ENCODE data around the gene RBP3. TPM values are rescaled to one million over a fixed set of nuclear protein-coding genes. Genes with fewer than 3 reads are reported as not detected.

The RBP3 gene
- total and polyA plus RNA-seq, 9 donors, result not detected

- intact Hi-C loops (cut with DNase I), result no loop called here
- peak in 1 of 5 donors; percentile 3 for DNase-seq
- 67 to 90% (median 84%) methylated on average over 9 of the region's 9 CpGs for WGBS, 3 donors
Measured at GRCh38 chr10:47369251-47369894, 21.2 kb downstream of the RBP3 start.

GRCh38 chr10:47370015-47370767 is 22.0 kb downstream of the RBP3 start:
- peak in 1 of 5 donors; percentile 2 for DNase-seq
- intact Hi-C loops (cut with DNase I), result no loop called here
- no peak for TF ChIP-seq POLR2A (IDR thresholded peaks at IDR 0.05)
- no peak for TF ChIP-seq EP300 (IDR thresholded peaks at IDR 0.05)
- TF ChIP-seq, protein P1, sequence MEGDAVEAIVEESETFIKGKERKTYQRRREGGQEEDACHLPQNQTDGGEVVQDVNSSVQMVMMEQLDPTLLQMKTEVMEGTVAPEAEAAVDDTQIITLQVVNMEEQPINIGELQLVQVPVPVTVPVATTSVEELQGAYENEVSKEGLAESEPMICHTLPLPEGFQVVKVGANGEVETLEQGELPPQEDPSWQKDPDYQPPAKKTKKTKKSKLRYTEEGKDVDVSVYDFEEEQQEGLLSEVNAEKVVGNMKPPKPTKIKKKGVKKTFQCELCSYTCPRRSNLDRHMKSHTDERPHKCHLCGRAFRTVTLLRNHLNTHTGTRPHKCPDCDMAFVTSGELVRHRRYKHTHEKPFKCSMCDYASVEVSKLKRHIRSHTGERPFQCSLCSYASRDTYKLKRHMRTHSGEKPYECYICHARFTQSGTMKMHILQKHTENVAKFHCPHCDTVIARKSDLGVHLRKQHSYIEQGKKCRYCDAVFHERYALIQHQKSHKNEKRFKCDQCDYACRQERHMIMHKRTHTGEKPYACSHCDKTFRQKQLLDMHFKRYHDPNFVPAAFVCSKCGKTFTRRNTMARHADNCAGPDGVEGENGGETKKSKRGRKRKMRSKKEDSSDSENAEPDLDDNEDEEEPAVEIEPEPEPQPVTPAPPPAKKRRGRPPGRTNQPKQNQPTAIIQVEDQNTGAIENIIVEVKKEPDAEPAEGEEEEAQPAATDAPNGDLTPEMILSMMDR (IDR thresholded peaks at IDR 0.05), result no peak
- H3K4me1 ChIP-seq (ENCODE audit: insufficient read depth), result no peaks in the 10 kb centered on the region
- no peak overlapping the region for H3K4me3 ChIP-seq
- H3K36me3 ChIP-seq, result no peaks in the 10 kb centered on the region
- 94 to 97% (median 95%) methylated on average over 11 of the region's 11 CpGs for WGBS, 3 donors
- H3K9me3 ChIP-seq, result no peaks in the 10 kb centered on the region
- no peak overlapping the region for H3K27ac ChIP-seq
- no peaks in the 10 kb centered on the region for H3K27me3 ChIP-seq

More at GRCh38 chr10:47369251-47369894, 21.2 kb downstream of the RBP3 start:
- no peak overlapping the region for H3K4me3 ChIP-seq
- no peak for TF ChIP-seq EP300 (IDR thresholded peaks at IDR 0.05)
- no peak for TF ChIP-seq POLR2A (IDR thresholded peaks at IDR 0.05)
- TF ChIP-seq, protein P1 (IDR thresholded peaks at IDR 0.05), result no peak
- no peak overlapping the region for H3K27ac ChIP-seq
- no peaks in the 10 kb centered on the region for H3K4me1 ChIP-seq (ENCODE audit: insufficient read depth)
- no peaks in the 10 kb centered on the region for H3K9me3 ChIP-seq
- no peaks in the 10 kb centered on the region for H3K36me3 ChIP-seq
- H3K27me3 ChIP-seq, result no peaks in the 10 kb centered on the region

DNA sequence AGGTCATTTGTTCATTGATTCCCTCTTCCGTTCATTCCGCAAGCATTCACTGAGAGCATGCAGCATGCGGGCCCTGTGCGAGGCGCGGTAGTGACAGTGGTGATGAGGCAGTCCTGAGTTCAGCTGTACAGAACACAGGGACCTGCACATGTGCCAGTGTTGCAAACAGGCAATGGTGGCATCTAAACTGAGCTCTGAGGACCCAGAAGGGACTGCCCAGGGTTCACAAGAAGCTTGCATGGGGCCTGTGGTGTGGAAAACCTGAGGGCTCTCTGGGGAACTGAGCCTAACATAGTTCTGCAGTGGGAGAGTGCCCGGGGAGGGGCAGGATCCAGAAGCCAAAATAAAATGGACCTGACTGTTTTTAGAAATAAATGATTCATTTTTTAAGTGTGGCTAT is 22.7 kb downstream of the RBP3 start:
- Histone ChIP-seq H3K36me3 (no peaks in the 10 kb centered on the region), H3K4me1 (ENCODE audit: insufficient read depth) (no peaks in the 10 kb centered on the region), H3K27me3 (no peaks in the 10 kb centered on the region), H3K9me3 (no peaks in the 10 kb centered on the region), H3K27ac (no peak overlapping the region), H3K4me3 (no peak overlapping the region)
- WGBS, 3 donors, result 84 to 85% (median 84%) methylated on average over 7 of the region's 7 CpGs
- intact Hi-C loops (cut with DNase I), result no loop called here
- TF ChIP-seq, protein P1 (IDR thresholded peaks at IDR 0.05), result no peak
- TF ChIP-seq POLR2A (IDR thresholded peaks at IDR 0.05), result no peak
- no peak for TF ChIP-seq EP300 (IDR thresholded peaks at IDR 0.05)
- peak in 1 of 5 donors; percentile 1 for DNase-seq

- Histone ChIP-seq H3K27ac (no peak overlapping the region), H3K27me3 (no peaks in the 10 kb centered on the region), H3K36me3 (no peaks in the 10 kb centered on the region), H3K4me3 (no peak overlapping the region), H3K4me1 (ENCODE audit: insufficient read depth) (no peaks in the 10 kb centered on the region), H3K9me3 (no peaks in the 10 kb centered on the region)
- intact Hi-C loops (cut with DNase I), result no loop called here
- DNase-seq, result peak in 1 of 5 donors; percentile 1
- 54 to 74% (median 62%) methylated on average over 7 of the region's 7 CpGs for WGBS, 3 donors
- TF ChIP-seq POLR2A (IDR thresholded peaks at IDR 0.05), result no peak
- TF ChIP-seq EP300 (IDR thresholded peaks at IDR 0.05), result no peak
- TF ChIP-seq, protein P1 (IDR thresholded peaks at IDR 0.05), result no peak
Measured at GRCh38 chr10:47371629-47372485, 23.7 kb downstream of the RBP3 start.

Measured in ovary (tissue), 9 donors.